ENCODE measurements around the gene H1-8. TPM values are rescaled to one million over a fixed set of nuclear protein-coding genes. Genes with fewer than 3 reads are reported as not detected.

The H1-8 gene
- total and polyA plus RNA-seq, 11 donors, result not detected

GRCh38 chr3:129519896-129520715 is 22.9 kb upstream of the H1-8 start:
- H3K4me3 ChIP-seq, result no peak overlapping the region
- H3K27me3 ChIP-seq, result no peaks in the 10 kb centered on the region
- H3K36me3 ChIP-seq, result peaks cover 0 to 29% (median 0%) of the 10 kb centered on the region in 9 donors
- no peak for ATAC-seq
- H3K4me1 ChIP-seq, result peaks cover 0 to 3% (median 0%) of the 10 kb centered on the region in 12 donors
- WGBS, 4 donors, result 91 to 97% (median 94%) methylated on average over 15 of the region's 15 CpGs
- no peak overlapping the region for H3K27ac ChIP-seq
- H3K9me3 ChIP-seq, result no peaks in the 10 kb centered on the region
- no peak for DNase-seq
- TF ChIP-seq CTCF (IDR thresholded peaks at IDR 0.05), result no peak
- TF ChIP-seq POLR2A (IDR thresholded peaks at IDR 0.05), result no peak
- intact Hi-C loops (cut with DNase I), result no loop called here

GRCh38 chr3:129520960-129521359 is 22.0 kb upstream of the H1-8 start:
- peaks cover 0 to 29% (median 0%) of the 10 kb centered on the region in 9 donors for H3K36me3 ChIP-seq
- no peaks in the 10 kb centered on the region for H3K27me3 ChIP-seq
- intact Hi-C loops (cut with DNase I), result no loop called here
- peaks cover 0 to 11% (median 0%) of the 10 kb centered on the region in 12 donors for H3K4me1 ChIP-seq
- no peaks in the 10 kb centered on the region for H3K9me3 ChIP-seq
- DNase-seq, result peak in 1 of 5 donors; percentile 19
- no peak overlapping the region for H3K27ac ChIP-seq
- TF ChIP-seq CTCF (IDR thresholded peaks at IDR 0.05) (no peak), POLR2A (IDR thresholded peaks at IDR 0.05) (no peak)
- 68 to 92% (median 80%) methylated on average over 3 to 4 of the region's 4 CpGs for WGBS, 4 donors
- H3K4me3 ChIP-seq, result no peak overlapping the region
- ATAC-seq, result no peak

- Histone ChIP-seq H3K36me3 (peaks cover 0 to 29% (median 0%) of the 10 kb centered on the region in 9 donors), H3K27me3 (no peaks in the 10 kb centered on the region), H3K27ac (no peak overlapping the region), H3K9me3 (no peaks in the 10 kb centered on the region), H3K4me1 (peaks cover 0 to 17% (median 0%) of the 10 kb centered on the region in 12 donors), H3K4me3 (no peak overlapping the region)
- 86 to 92% (median 89%) methylated on average over 8 of the region's 8 CpGs for WGBS, 4 donors
- DNase-seq (peak in 1 of 5 donors; percentile 33), ATAC-seq (no peak)
- no peak for TF ChIP-seq CTCF (IDR thresholded peaks at IDR 0.05)
- no peak for TF ChIP-seq POLR2A (IDR thresholded peaks at IDR 0.05)
- intact Hi-C loops (cut with DNase I), result no loop called here
Measured at GRCh38 chr3:129521611-129522010, 21.4 kb upstream of the H1-8 start.

- no peaks in the 10 kb centered on the region for H3K9me3 ChIP-seq
- TF ChIP-seq CTCF (IDR thresholded peaks at IDR 0.05) (no peak), POLR2A (IDR thresholded peaks at IDR 0.05) (no peak)
- no peak overlapping the region for H3K27ac ChIP-seq
- intact Hi-C loops (cut with DNase I), result no loop called here
- DNase-seq (no peak), ATAC-seq (no peak)
- peaks cover 0 to 20% (median 0%) of the 10 kb centered on the region in 12 donors for H3K4me1 ChIP-seq
- WGBS, 4 donors, result 95 to 100% (median 96%) methylated on average over 1 to 5 of the region's 5 CpGs
- H3K4me3 ChIP-seq, result no peak overlapping the region
- peaks cover 0 to 23% (median 0%) of the 10 kb centered on the region in 9 donors for H3K36me3 ChIP-seq
- no peaks in the 10 kb centered on the region for H3K27me3 ChIP-seq
Measured at GRCh38 chr3:129522953-129523352, 20.0 kb upstream of the H1-8 start.

All from heart left ventricle (tissue), 16 donors.